Retinal pigment epithelial cell (primary cell): Measurements from ENCODE around the gene MYBPC3.
"Not testable (repeated sequence)": the region's sequence is repeated elsewhere in the genome, so short reads cannot be mapped to it uniquely, and the experiment has no call there.

Experiments used
- DNase-seq: peaks from one replicate; pipeline ENCODE4 v3.0.0-alpha.2; 2010; ENCODE audit warnings: low read depth
- H3K4me3 ChIP-seq: 2 replicates; pipeline ENCODE4 v1.5.1; 2011; ENCODE audit warnings: mild to moderate bottlenecking, low read length, control low read depth, moderate library complexity
- TF ChIP-seq, protein P1 (sequence below): conservative IDR thresholded peaks from 2 replicates; pipeline ENCODE4 v1.5.1; 2011; ENCODE audit warnings: low read depth, low read length, control low read depth, inconsistent platforms

Gene MYBPC3

DNA sequence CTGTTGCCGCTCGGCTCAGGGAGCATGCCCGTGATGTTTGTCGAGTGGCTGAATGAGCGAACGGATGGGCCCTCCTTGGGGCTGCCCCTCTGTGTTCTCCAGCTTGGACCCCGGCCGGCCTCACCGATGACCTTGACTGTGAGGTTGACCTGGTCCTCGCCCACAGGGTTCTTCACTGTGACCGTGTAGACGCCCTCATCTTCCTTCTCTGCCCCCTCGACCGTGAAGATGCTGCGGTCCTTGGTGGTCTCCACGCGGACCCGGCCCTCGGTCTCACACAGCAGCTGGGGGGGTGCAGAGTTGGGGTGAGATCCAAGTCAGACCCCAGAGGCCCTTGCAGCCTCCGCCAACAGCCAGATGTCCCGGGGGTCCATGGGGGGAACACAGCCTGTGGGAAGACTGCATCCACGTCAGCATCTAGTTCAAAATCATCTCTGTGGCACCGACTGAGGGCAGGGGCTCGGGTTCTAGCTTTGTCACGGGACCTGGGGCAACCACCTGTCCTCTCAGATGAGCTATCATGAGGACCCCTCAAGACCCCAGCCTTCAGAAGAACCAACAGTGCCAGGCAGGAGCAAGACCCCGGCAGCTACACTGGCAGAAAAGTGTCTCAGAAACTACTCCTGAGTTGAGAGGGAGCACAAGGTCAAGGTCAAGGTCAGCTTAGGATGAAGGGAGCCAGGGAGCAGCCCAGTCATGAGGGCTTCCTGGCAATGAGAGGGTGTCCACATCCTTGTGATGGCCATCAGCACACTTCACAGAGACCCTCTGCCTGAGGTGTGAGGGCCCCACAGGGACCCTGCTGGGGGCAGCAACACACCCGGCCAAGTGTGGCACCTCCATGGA lies 13.9 kb downstream of the MYBPC3 start:
- TF ChIP-seq, protein P1, sequence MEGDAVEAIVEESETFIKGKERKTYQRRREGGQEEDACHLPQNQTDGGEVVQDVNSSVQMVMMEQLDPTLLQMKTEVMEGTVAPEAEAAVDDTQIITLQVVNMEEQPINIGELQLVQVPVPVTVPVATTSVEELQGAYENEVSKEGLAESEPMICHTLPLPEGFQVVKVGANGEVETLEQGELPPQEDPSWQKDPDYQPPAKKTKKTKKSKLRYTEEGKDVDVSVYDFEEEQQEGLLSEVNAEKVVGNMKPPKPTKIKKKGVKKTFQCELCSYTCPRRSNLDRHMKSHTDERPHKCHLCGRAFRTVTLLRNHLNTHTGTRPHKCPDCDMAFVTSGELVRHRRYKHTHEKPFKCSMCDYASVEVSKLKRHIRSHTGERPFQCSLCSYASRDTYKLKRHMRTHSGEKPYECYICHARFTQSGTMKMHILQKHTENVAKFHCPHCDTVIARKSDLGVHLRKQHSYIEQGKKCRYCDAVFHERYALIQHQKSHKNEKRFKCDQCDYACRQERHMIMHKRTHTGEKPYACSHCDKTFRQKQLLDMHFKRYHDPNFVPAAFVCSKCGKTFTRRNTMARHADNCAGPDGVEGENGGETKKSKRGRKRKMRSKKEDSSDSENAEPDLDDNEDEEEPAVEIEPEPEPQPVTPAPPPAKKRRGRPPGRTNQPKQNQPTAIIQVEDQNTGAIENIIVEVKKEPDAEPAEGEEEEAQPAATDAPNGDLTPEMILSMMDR: no peak
- H3K4me3 ChIP-seq: no peak overlapping the region
- DNase-seq: no peak

DNA sequence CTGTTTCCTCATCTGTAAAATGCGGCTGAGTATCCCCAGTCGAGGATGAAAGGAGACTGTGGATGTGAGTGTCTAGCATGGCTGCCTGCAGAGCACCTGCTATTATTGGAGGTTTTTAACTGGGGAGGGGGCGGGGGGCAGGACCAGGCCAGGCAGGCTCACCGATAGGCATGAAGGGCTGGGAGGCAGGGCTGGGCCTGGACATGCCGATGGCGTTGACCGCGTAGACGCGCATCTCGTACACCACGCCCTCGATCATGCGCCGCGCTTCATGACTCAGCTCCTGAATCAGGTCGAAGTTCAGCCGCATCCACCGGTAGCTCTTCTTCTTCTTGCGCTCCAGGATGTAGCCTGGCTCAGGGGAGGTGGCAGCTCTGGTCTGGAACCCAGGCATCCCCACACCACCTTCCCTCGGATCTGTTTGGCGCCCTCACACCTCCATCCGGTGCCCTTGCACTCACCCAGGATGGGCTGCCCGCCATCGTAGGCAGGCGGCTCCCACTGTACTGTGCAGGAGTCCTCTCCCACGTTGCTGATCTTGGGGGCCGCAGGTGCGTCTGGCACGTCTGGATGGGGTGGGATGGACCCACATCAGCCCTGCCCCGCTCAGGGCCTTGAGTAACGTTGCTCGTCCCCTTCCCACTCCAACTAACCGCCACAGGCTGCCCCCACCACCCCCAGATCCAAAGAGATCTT lies 15.1 kb downstream of the MYBPC3 start:
- no peak for DNase-seq
- H3K4me3 ChIP-seq: no peak overlapping the region
- TF ChIP-seq, protein P1: no peak

DNA sequence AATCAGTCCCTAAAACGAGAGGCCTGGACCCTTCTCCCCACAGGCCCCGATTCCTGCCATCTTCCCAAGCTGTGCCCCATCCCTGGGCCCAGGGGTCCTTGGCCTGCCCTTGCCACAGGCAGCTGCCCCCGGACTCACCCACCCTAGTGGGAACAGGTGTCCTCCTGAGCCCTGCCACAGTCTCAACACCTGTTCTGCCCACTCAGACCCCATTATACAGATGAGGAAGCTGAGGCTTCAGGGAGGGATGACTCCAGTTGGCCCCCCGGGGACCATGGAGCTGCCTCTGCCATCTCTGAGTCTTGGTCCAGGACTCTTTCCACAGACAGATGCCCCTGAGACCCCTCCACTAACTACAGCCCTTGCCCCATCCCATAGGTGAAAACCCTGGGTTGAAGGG lies 15.9 kb downstream of the MYBPC3 start:
- H3K4me3 ChIP-seq: no peak overlapping the region
- TF ChIP-seq, protein P1: no peak
- DNase-seq: no peak

DNA sequence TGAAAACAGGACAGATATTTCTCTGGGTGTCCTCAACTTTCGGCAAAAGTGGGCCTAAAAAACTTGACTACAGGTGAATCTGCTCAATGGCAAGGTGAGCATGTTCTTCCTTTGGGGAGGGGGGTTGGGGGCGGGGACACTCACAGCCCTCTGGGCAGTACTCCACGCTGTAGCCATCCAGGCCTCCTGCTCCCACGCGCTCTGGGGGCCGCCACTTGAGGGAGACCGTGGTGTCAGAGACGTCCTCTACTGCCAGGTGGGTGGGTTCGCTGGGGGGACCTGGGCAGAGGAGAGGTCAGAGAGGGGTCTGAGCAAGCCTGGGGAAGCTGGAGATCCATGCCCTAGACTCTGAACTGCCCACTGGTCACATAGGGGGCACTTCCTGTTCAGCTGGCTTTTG lies 16.8 kb downstream of the MYBPC3 start:
- DNase-seq: no peak
- TF ChIP-seq, protein P1: no peak
- H3K4me3 ChIP-seq: no peak overlapping the region

DNA sequence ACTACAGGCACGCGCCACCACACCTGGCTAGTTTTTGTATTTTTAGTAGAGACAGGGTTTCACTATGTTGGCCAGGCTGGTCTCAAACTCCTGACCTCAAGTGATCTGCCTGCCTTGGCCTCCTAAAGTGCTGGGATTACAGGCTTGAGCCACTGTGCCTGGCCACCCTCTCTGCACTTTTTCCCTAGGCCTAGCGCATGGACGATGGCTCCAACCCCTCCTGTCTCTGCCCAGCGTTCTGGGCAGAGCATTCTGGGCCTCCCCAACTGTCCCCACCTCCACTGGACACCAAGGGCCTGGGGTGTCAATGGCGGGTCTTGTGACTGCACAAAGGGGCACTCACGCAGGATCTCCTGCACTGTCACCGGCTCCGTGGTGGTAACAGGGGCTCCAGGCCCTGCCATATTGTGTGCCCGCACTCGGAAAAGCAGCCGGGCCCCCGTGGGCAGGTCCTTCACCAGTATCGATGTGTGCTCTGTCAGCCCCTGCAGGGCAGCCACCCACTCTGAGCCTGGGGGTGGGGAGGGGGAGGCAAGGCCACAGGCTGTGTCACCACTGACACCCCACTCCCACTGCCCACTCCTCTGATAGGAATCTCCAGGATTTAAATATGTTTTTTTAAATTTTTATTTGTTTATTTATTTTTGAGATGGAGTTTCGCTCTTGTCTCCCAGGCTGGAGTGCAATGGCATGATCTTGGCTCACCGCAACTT lies 17.6 kb downstream of the MYBPC3 start:
- H3K4me3 ChIP-seq, DNase-seq: not testable (repeated sequence)

DNA sequence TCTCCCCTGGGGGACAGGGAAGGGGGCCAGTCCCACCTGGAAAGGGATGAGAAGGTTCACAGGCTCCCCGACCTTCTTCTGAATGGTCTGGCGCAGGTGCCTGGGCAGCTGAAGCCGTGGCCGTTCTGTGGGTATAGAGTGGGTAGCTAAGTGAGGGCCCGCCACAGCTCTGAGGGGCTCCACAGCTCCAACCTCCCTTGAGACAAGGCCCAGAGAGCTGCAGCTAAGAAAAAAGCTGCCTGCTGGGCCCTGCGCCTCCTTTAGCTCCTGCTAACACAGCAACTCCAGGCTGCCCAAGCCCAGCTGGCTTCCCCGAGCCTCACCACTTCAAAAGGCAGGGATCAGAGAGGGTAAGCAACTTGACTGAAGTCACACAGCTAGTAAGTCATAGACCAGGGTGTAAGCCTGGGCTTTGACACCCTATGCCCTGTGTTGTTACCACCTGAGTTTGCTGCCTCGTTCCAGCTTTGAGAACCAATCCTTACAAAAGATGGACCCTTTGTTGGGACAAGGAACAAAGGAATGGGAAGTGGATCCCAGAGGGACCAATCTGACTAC lies 18.5 kb downstream of the MYBPC3 start:
- H3K4me3 ChIP-seq: no peak overlapping the region
- DNase-seq: no peak
- TF ChIP-seq, protein P1: no peak

DNA sequence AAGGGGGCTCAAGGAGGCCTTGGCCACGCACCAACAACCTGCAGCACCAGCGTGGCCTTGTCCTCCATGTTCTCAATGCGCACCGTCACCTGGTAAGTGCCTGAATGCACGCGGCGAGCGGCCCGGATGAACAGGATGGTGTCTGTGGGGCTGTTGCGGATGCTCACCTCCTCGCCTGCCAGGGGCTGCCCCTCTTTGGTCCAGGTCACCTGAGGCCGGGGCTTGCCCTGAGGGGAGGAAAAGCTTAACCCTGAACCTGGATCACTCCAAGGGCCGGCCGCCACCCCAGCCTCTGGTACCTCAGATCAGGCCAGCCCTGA lies 19.0 kb downstream of the MYBPC3 start:
- no peak overlapping the region for H3K4me3 ChIP-seq
- DNase-seq: no peak
- TF ChIP-seq, protein P1: no peak
